Mucosa of gallbladder (tissue), 1 donor: ENCODE results near the gene RUNDC1. TPM values are rescaled to one million over a fixed set of nuclear protein-coding genes. Genes with fewer than 3 reads are reported as not detected.

Source experiments
- DNase-seq: peaks from one replicate; pipeline ENCODE4 v3.0.0-alpha.2; 2020; ENCODE audit warnings: low spot score
- total RNA-seq: library from RNA; stranded (reverse); gene quantifications from one replicate; pipeline ENCODE4 v1.2.1, GENCODE V29; 2021
- donor health status: DM: no; HTN: no; CAD: no.

Gene RUNDC1
- total RNA-seq, 1 donor from 2014 or later: 26.0 TPM

- no peak for DNase-seq
Observed at GRCh38 chr17:43042025-43042628, 61.8 kb downstream of the RUNDC1 start.

Other genes with a start within 250 kb of the RUNDC1 start
- 50.4 TPM for gene EZH1, start 235.5 kb upstream of the RUNDC1 start, total RNA-seq
- 22.7 TPM for gene RAMP2, start 219.3 kb upstream of the RUNDC1 start, total RNA-seq
- gene VPS25, start 207.1 kb upstream of the RUNDC1 start, total RNA-seq: 57.1 TPM
- 0.37 TPM for gene WNK4, start 200.0 kb upstream of the RUNDC1 start, total RNA-seq
- 78.0 TPM for gene COA3, start 181.9 kb upstream of the RUNDC1 start, total RNA-seq
- 0.89 TPM for gene CNTD1, start 181.7 kb upstream of the RUNDC1 start, total RNA-seq
- 71.3 TPM for gene BECN1, start 156.3 kb upstream of the RUNDC1 start, total RNA-seq
- 88.5 TPM for gene PSME3, start 147.2 kb upstream of the RUNDC1 start, total RNA-seq
- gene AOC2, start 136.0 kb upstream of the RUNDC1 start, total RNA-seq: 1.4 TPM
- 125 TPM for gene AOC3, start 129.4 kb upstream of the RUNDC1 start, total RNA-seq
- gene G6PC1, start 79.8 kb upstream of the RUNDC1 start, total RNA-seq: 17.3 TPM
- gene AARSD1, start 16.1 kb upstream of the RUNDC1 start, total RNA-seq: 28.2 TPM
- 4.7 TPM for gene PTGES3L, start 485 bp upstream of the RUNDC1 start, total RNA-seq
- 611 TPM for gene RPL27, start 17.9 kb downstream of the RUNDC1 start, total RNA-seq
- gene IFI35, start 26.2 kb downstream of the RUNDC1 start, total RNA-seq: 27.0 TPM
- gene VAT1, start 41.8 kb downstream of the RUNDC1 start, total RNA-seq: 122 TPM
- 2.8 TPM for gene RND2, start 44.7 kb downstream of the RUNDC1 start, total RNA-seq
- gene BRCA1, start 144.8 kb downstream of the RUNDC1 start, total RNA-seq: 5.8 TPM
- gene NBR1, start 190.6 kb downstream of the RUNDC1 start, total RNA-seq: 119 TPM
- 10.8 TPM for gene TMEM106A, start 231.3 kb downstream of the RUNDC1 start, total RNA-seq
- not detected for gene CCDC200, start 248.1 kb downstream of the RUNDC1 start, total RNA-seq